Measurements from ENCODE around the gene FNDC8.
"Not testable (repeated sequence)": the region's sequence is repeated elsewhere in the genome, so short reads cannot be mapped to it uniquely, and the experiment has no call there.

The FNDC8 gene

DNA sequence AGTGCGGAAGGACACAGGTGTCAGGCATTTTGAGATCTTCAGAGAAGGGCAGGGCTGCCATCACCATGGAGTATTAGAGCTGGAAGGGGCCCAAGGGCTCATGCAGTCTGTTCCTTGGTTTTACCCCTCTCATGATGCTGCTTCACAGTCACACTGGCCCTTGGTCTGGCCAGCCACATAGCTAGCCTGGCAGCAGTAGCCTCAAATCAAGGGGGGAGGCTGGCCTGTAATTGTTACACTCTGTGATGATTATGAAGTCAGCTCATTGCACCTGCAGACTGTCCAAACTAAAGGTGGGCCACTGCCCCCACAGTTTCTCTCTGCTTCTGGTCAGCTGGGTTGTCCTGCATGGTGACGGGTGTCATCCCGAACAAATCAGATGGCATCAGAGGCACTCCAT is at the start of gene FNDC8:
Gene FNDC8, plus strand, starts transcription at position 301 of the 400 bp plus-strand sequence. Its CDS starts 79 bp downstream, at position 380.
- no peak for DNase-seq (ENCODE audit: low read depth)

DNA sequence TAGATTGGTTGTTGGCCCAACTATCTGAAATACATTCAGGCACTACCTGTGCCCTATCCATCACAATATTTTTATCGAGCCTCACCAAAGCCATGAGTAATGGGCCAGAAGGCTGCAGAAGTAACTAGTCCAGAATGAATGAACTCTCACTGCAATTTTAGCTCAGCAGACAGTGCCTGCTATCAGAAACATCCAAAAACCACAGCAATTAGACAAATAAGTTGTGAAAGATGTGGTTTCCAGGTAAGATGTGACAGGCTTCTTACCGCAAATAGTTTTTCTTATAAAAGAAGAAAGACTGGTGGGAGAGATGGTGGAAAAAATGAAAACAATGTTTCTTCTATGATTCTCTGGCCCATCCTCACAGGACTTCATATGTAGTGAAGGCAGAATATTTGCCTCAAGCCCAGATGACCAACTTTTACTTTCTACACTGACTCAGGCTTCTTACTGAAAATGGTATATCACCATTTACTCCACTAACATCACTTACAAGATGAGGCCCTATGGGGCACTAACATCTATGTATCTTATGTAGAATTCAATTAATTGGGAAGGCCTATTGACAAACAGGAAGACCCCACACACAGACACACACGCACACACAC is 48.1 kb upstream of the FNDC8 start:
- DNase-seq (ENCODE audit: low read depth) = no peak

DNA sequence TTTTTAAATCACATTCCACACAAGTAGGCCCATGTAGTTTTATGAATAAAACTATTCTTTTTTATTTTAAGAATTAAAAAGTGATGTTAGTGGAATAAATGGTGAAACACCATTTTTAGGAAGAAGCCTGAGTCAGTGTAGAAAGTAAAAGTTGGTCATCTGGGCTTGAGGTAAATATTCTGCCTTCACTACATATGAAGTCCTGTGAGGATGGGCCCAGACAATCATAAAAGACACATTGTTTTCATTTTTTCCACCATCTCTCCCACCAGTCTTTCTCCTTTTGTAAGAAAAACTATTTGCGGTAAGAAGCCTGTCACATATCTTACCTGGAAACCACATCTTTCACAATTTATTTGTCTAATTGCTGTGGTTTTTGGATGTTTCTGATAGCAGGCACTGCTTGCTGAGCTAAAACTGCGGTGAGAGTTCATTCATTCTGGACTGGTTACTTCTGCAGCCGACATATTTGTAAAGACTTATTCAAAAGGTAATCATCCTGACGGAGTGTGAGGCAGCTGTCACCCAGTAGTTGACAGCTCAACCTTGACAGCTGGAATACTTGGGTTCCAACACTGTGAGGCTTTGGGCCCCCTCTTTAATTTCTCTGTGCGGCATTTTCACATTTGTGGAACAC is 47.3 kb upstream of the FNDC8 start:
- DNase-seq (ENCODE audit: low read depth) = no peak

DNA sequence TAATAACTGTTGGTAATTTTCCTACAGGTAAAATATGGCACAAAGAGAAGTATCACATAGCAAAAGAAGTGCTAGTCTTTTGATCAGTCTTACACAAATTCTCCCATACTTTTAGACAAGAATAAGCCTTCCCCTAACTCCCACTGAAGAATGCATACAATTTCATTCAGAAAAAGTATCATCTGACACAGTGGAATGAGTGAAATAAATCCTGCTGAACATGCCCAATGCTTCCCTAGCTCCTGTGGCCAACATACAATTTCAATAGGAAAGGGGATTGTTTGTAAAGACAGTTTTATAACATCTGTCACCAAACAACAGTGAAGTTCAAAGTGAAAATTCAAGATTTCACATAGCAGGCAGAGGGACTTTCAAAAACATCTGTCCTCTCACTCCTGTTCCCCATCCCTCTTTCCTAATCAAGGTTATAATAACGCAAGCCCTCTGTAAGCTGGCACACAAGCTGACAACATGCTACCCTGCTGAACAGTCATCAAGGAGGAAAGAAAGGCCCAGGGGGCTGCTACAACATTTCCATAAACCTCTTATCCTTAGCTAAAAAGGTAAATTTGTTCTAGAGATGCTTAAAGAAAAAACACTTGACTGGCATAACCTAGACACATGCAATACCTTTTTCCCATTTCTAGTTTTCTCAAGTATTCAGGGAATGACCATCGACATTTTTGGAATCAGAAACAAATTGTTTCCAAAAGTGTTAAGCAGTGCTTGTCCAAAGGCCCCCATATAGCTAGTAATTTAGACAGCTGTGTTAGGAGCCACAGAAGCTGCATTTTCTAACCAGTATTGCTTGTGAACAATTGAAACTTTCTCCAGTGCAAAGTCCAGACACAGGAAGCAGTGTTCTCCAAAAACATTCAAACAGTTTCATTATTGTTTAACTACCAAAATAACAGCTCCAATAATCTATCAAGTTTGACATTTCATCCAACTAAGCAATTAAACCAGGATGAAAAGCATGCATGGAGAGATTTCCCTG is 46.4 kb upstream of the FNDC8 start:
- no peak for DNase-seq (ENCODE audit: low read depth)

DNA sequence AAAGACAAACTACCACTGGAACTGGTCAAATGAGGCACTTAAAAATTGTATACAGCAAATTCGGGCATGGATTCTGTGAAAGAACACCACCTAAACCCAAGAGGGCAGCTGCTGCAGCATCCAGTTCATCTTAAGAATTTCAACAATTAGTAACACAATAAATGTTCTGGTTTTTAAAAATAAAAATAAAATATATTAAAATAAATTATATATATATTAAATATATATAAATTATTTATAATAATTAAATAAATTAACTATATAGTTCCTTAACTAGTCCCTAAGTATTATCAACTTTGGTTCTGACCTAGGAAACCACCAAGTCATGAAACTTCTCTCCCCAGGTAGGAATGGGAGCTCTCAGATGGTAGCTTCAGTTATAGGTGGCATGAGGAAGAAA is 44.5 kb upstream of the FNDC8 start:
- DNase-seq (ENCODE audit: low read depth) = no peak

DNA sequence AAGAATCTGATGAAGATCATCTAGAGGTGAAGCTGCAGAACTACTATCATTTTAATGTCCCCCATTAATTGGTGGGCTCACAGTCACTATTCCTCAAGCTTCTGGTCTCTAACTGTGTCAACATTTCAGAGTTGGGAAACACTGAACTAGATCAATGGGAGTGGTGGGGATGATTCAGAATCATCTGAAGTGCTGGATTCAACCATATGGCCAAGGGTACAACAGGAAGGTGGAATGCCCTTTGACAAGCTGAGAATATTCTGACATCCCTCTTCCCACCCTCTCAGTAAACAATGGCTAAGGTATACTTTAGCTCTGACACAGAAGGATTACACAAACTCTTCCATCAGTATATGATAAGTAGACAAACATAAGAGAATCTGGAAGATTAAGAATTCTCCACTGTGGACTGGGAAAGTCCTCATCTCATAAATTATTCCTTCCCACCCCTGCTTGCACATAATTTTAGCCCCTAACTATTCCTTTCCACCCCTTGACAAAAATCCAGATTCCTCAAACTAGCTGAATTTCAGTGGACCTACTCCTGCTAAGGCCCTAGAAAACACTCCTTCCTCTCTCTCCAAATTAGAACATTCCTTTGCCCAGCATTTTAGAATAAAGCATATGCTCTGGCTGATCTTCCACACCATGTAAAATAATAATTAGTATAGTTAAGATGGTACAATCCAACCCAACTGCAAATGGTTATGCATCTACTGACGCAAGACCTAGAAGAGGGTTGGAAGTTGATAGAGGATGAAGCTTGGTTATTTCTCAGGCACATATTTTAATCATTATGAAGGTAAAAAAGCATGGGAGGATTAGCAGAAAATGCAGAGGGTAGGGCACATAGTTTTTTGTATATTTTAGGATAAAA is 41.6 kb upstream of the FNDC8 start:
- DNase-seq (ENCODE audit: low read depth) = no peak

DNA sequence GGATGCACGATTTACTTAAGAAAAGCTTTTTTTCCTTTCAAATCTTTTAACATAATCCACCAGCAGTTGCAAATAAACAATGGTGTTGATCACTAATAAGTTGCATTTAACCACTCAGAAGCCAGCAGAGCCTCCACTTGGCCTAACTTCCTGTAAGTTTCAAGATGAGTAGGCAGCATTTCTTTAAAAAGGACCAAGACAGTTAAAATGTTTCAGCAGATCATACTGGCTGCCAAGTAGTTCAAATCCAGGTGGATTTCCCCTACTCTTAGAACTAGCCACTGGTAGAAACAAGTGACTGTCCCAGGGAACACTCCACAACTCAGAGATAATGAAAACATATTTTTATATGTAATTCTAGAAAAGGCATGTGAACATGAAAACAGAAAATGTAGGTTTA is 40.9 kb upstream of the FNDC8 start:
- no peak for DNase-seq (ENCODE audit: low read depth)

DNA sequence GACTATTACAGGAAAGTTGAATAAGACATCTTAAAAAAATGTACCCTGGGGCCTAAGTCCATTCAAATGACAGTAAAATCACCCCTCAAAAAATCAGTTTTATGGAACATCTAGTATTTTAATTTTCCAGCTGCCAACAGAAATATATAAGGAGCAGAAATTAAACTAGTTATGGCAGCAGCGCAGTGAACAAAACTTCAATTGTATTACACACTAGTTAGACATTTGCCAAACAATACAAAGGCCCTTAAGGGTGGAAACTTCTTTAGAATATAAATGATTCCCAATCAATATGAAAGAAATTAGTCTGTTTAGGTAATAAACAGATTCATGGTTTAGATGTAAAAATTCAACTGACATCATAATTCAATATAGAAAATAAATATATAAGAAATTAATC is 39.8 kb upstream of the FNDC8 start:
- no peak for DNase-seq (ENCODE audit: low read depth)

DNA sequence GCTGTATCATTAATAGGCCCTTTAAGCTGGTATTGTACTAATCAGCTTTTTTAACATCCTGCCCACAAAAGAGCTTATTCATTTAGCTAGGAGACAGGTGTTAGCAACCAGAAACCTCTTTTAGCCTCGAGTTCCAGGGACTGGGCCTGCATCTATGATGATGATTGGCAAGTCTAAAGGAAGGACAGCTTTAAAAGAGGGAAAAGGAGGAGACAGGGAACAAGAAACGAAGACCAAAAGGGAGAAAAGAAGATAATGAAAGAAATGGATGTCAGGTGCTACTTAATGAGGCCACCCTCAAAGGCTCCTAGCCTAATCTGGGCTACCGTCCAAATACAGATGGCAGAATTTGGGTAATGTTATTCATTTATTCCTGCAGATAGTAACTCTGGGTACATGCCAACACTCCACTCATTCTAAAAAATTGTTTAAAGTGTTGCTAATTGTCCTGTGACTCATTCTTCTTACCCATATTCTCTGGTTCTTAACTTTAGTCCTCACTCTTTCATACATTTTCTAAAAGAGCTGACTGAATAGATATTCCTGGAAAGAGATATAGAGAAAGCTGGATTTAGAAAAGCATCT is 39.2 kb upstream of the FNDC8 start:
- peak; percentile 56 for DNase-seq (ENCODE audit: low read depth)

DNA sequence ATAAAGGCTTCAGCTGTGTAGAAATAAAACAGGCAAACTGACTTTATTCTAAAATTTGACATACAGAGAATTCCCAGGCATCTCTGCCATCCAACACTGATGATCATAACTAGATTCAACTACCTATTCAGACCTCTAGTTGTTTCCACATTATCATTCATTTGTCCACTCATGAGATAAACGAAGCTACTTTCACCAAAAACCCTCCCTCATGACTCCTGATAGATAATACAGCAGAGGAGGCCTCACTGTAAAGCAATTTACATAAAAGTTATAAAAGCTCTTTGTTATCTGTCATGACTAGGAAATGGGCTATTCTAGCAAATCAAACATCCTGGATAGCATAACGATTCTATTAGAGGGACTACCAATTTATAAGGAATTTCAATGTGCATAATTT is 38.3 kb upstream of the FNDC8 start:
- DNase-seq (ENCODE audit: low read depth) = no peak

DNA sequence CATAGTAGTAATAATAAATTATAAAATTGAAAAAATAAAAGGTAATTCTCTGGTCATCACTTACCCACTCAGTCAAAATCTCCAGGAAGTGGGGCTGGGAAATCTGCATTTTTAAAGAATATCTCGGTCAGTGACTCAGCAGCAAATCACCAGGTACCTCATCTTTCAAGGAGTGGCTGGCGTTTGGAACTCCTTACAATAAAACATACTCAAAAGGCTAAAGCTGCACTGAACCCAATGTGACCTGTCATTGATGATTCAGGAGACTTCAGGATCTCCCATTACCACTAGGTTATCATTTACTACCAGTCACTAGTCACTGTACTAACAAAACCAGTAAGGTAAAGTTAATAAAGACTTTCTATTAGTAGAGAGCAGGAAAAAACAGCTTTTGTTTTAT is 36.4 kb upstream of the FNDC8 start:
- DNase-seq (ENCODE audit: low read depth) = no peak

DNA sequence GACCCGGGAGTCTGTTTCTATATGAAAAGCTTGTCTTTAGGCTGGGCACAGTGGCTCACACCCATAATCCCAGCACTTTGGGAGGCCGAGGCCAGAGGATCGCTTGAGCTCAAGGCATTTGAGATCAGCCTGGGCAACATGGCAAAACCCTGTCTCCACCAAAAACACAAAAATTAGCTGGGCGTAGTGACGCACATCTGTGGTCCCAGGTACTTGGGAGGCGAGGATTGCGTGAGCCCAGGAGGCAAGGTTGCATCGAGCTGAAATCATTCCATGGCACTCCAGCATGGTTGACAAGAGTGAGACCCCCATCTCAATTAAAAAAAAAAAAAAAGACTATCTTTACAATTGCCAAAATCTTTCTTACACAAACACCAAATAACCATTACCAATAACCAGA is 35.3 kb upstream of the FNDC8 start:
- no peak for DNase-seq (ENCODE audit: low read depth)

DNA sequence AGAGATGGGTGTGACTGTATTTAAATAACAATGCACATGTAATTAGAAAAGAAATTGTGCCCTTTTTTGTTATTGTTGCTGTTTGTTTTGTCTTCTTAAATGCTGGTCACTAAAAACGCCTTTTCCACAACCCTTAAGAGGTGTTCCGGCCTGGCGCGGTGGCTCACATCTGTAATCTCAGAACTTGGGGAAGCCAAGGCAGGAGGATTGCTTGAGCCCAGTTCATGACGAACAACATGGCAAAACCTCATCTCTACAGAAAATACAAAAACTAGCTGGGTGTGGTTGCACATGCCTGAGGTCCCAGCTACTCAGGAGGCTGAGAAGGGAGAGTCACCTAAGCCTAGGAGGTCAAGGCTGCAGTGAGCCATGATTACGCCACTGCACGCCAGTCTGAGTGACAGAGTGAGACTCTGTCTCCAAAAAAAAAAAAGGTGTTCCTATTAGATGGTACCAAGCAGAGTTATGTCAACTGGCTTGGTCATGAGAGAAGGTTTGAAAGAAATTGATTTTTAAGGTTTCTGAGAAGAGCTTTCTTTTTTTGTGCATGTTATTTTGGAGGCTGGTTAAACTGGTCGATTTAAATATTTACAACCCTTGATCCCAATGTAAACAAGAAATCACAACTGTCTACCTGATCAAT is 34.4 kb upstream of the FNDC8 start:
- no peak for DNase-seq (ENCODE audit: low read depth)

DNA sequence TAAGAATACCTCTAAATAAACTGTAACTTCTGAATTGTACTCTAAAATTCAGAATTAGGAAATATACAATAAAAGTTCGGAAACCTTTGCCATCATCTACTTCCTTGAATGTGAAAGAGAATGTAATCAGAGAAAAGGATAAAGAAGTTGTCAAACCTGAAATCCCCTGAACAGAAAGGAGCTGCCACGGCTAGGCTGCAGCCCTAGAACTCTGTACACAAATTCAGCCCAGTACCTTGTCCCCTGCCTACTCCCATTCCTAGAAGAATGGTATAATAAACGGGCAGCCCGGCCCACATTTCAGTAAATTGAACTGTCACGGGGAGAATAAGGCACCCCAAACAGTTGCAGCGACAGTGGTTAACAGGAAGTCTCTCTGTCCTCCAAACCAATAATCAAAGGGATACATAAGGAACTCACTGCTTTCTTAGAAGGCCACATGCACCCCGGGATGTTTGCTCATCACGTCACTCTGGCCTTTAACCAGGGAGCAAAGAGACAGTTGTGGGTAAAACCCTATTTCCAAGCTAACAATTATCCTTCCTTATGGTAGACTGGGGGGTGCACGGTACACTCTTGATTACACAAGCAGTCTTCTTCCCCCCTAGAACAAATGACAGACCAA is 33.6 kb upstream of the FNDC8 start:
- no peak for DNase-seq (ENCODE audit: low read depth)

DNA sequence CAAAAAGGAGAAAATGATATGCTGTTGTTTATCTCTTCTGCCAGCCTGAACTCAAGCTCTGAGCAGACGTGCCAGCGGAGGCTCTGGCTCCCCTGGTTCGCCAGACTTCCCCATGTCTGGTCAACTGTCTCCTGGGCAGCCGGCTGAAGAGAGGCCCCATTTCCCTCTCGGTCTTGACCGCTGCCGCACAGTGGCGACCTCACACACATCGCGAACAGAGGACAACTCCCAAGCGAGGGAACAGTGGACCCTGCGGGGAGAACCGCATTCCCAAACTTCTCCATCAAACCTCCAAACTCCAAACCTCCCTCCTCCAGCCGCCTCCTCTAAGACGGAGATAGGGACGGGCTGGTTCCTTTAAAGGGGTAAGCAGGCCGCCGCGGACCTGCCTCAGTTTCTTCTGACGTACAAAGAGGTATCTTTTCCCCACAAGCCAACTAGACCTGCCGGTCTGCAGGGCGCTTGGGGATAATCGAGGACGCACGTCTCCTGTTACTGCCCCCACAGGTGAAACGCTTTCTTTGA is 33.0 kb upstream of the FNDC8 start:
- no peak for DNase-seq (ENCODE audit: low read depth)

DNA sequence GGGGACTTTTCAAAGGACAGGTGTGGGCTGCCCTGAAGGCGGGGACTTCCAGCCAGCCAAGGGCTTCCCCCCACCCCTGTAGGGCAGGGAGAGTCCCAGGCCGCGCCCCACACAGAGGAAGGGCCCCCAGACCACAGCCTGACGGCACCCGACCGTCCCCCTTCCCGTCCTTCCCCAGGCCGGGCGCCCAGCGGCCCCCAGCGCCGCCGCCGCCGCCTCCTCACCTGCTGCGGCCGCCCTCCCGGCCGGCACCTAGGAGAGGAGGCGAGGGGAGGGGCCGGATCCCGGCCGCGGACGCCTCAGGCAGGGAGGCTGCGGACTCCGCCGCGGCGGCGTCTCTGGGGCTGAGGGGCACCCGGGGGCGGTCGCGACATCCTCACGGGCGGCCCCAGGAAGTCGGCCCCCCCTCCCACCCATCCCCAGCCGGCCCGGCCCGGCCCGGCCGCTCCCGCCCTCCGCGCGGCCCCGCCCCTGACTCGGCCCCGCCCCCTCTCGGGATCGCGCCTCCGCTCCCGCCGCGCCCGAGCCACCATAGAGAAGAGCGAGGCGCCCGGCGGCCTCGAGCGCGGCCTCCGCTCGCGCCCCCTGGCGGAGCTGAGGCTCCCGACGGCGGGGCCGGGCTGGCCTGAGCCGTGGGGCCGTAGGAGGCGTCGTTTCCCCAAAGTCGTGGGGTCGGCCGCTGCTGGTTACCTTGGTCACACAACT is 32.4 kb upstream of the FNDC8 start:
- DNase-seq (ENCODE audit: low read depth) = no peak

DNA sequence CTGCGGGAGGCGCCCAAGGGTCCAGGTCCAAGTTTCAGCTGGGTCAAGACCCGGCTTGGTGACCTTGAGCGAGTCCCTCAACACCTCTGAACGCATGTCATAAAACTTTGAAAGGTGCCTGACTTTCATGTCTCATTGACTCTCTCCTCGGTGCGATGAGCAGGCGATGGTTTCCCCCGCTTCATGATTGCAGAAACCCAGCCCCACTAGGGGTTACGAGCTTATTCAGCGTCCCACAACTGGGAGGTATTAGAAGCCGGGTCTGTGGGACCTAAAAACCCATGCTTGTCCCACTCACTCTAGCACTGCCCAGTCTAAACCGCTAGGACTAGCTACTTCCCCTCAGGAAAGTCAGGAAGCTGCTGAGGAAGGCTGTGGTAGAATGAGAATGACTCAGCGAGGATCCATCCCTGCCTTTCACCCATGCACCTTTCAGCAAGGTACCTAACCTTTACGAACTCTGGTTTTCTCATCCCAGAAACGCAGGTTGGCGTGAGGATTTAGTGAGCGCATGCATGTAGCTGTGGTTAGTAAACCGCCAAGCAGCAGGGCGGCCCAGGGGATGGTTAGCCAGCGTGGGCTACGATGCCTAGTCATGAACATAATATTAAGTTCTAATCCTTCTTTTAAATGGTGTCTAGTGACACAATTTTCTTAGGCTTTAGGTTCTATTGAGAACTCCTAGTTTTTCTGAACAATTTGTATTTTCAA is 31.7 kb upstream of the FNDC8 start:
- DNase-seq (ENCODE audit: low read depth) = no peak

DNA sequence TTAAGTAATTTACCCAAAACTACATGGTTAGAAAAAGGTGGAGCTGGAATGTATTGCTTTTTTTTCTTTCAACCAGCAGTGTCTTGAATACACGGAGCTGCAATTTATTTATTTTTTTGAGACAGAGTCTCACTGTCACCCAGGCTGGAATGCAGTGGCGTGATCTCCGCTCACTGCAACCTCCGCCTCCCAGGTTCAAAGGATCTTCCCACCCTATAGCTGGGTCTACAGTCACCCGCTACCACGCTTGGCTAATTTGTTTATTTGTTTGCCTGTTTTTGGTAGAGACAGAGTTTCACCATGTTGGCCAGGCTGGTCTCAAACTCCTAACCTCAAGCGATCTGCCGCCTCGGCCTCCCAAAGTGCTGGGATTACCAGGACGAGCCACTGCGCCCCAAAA is 30.7 kb upstream of the FNDC8 start:
- DNase-seq (ENCODE audit: low read depth) = not testable (repeated sequence)

DNA sequence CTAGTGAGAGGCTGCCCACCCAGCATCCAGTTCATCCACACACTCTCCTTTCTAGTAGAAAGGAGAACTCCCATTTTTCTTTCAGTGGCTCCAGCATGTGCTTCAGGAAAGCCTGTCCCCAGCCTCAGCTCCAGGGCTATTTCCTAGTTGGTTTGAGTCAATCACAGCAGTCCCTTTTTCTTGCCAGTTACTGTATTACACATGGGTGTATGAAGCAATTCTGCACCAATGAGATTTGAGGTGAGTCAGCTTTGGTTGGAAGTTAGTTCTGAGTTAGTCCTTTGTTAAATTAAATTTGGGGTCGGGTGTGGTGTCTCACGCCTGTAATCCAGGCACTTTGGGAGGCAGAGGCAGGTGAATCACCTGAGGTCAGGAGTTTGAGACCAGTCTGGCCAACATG is 26.5 kb upstream of the FNDC8 start:
- no peak for DNase-seq (ENCODE audit: low read depth)

Data from HS-27A (cell line).